ENCODE data around the gene SMLR1. TPM values are rescaled to one million over a fixed set of nuclear protein-coding genes. Genes with fewer than 3 reads are reported as not detected.

SMLR1 gene
- total RNA-seq, 4 donors from 2014 or later: not detected

DNA sequence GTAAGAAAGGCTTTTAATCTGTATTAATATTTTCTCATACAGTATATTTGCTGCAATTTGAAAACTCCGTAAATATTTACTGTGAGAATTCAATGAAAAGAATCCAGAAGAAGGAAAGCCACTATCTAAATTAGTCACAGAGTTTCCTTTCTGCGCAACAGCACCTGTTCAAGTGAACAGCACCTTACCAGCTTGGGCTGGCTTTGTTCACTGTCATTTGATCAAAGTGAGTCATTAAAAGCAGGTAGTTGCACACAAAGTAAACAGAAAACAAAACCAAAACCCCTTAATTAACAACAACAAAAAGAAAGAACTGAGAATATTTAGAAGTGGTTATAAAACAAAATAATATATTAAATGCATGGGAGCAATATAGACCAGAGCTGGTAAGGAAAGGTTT, 12.8 kb downstream of the SMLR1 start:
- Histone ChIP-seq H3K4me3 (no peak overlapping the region), H3K27me3 (no peaks in the 10 kb centered on the region), H3K27ac (no peak overlapping the region), H3K4me1 (peaks cover 0 to 4% (median 0%) of the 10 kb centered on the region in 4 donors), H3K9me3 (no peaks in the 10 kb centered on the region), H3K36me3 (peaks cover 0 to 7% (median 0%) of the 10 kb centered on the region in 4 donors)
- TF ChIP-seq, protein P1, sequence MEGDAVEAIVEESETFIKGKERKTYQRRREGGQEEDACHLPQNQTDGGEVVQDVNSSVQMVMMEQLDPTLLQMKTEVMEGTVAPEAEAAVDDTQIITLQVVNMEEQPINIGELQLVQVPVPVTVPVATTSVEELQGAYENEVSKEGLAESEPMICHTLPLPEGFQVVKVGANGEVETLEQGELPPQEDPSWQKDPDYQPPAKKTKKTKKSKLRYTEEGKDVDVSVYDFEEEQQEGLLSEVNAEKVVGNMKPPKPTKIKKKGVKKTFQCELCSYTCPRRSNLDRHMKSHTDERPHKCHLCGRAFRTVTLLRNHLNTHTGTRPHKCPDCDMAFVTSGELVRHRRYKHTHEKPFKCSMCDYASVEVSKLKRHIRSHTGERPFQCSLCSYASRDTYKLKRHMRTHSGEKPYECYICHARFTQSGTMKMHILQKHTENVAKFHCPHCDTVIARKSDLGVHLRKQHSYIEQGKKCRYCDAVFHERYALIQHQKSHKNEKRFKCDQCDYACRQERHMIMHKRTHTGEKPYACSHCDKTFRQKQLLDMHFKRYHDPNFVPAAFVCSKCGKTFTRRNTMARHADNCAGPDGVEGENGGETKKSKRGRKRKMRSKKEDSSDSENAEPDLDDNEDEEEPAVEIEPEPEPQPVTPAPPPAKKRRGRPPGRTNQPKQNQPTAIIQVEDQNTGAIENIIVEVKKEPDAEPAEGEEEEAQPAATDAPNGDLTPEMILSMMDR (IDR thresholded peaks at IDR 0.05): no peak
- TF ChIP-seq POLR2A (IDR thresholded peaks at IDR 0.05) (no peak), EP300 (IDR thresholded peaks at IDR 0.05; ENCODE audit: low read depth) (no peak), POLR2AphosphoS5 (IDR thresholded peaks at IDR 0.05) (no peak)
- WGBS, 2 donors (ENCODE audit: low coverage in 1 of 2): 83 to 93% methylated on average over 2 of the region's 2 CpGs
- in situ Hi-C loops (cut with MboI; ENCODE audit: low pct_ligation_motif_present in 1 of 4, low pct_unique_long_range_greater_than_20kb in 1 of 4, low sequenced_read_pairs in 3 of 4) (loop anchor here in 1 of 4 donors (10.0 kb wide), 1 partner anchor 515 kb away; no protein-coding TSS in a partner anchor), intact Hi-C loops (cut with DNase I; ENCODE audit: low total_unique reads) (no loop called here)
- no peak for DNase-seq

DNA sequence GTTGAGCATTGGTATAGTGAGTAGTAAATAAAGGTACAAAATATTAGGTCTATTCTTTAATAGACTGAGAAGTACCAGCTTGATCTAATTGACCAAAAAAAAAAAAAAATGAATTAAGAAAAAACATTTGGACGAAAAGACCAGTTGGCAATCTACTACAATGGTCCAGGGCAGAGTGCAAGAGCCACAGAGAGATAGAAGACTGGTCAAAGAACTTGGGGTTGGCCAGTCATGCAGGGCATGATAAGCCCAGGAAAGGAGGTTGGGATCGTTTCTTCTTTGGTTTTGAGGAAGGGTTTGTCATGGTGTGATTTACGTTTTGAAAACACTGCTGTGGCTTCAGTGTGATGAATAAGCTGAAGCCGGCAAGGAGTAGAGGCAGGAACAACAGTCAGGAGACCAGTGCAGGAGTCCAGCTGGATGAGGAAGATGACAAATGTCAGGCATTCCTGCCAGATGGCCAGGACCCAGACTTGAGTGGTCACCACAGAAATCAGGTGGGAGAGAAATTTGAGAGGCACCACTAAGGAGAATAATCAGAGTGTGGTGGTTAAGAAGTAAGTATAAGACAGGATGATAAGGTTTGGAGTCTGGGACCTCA, 14.0 kb downstream of the SMLR1 start:
- H3K9me3 ChIP-seq: no peaks in the 10 kb centered on the region
- 45 to 65% methylated on average over 4 of the region's 4 CpGs for WGBS, 2 donors (ENCODE audit: low coverage in 1 of 2)
- no peak overlapping the region for H3K27ac ChIP-seq
- no peak for DNase-seq
- H3K4me3 ChIP-seq: no peak overlapping the region
- H3K4me1 ChIP-seq: peaks cover 0 to 2% (median 0%) of the 10 kb centered on the region in 4 donors
- in situ Hi-C loops (cut with MboI; ENCODE audit: low pct_ligation_motif_present in 1 of 4, low pct_unique_long_range_greater_than_20kb in 1 of 4, low sequenced_read_pairs in 3 of 4) (loop anchor here in 1 of 4 donors (10.0 kb wide), 1 partner anchor 516 kb away; no protein-coding TSS in a partner anchor), intact Hi-C loops (cut with DNase I; ENCODE audit: low total_unique reads) (no loop called here)
- H3K27me3 ChIP-seq: no peaks in the 10 kb centered on the region
- TF ChIP-seq POLR2AphosphoS5 (IDR thresholded peaks at IDR 0.05) (no peak), POLR2A (IDR thresholded peaks at IDR 0.05) (no peak), EP300 (IDR thresholded peaks at IDR 0.05; ENCODE audit: low read depth) (no peak)
- TF ChIP-seq, protein P1 (IDR thresholded peaks at IDR 0.05): no peak
- H3K36me3 ChIP-seq: peaks cover 0 to 7% (median 0%) of the 10 kb centered on the region in 4 donors

DNA sequence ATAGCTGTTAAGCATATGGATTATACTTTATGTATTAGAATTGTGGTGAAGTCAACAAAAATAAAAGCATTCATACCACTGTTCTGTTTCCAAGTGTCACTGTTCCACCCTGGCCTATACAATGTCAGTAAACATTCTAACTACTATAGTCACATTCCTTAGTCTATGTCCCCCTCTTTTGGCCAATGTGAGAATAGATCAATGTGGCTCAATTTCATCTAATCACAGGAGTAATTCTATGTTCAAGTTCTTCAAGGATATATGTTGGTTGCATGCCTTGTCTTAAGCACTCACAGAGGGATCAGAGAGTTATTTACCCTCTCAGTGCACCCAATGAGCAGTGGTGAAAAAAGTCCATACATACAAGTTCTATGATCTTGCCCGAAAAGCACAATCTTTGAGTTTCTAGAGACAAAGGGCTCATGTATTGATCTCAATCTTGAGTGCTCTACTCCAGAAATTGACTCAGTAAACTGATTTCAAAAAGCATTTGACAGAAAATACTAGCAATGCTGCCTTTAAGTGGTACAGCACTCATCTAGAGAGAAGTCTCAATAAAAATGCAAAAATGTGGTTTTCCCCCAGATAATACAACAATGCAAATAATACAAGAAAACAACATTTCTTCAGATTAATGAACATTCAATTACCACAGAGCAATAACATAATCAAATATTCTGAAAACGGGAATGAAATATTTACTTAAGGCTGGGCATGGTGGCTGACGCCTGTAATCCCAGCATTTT, 16.5 kb downstream of the SMLR1 start:
- intact Hi-C loops (cut with DNase I; ENCODE audit: low total_unique reads): no loop called here
- Histone ChIP-seq H3K4me3 (no peak overlapping the region), H3K27me3 (no peaks in the 10 kb centered on the region), H3K9me3 (no peaks in the 10 kb centered on the region), H3K27ac (no peak overlapping the region), H3K4me1 (no peaks in the 10 kb centered on the region), H3K36me3 (peaks cover 0 to 7% (median 0%) of the 10 kb centered on the region in 4 donors)
- no peak for DNase-seq
- in situ Hi-C loops (cut with MboI; ENCODE audit: low pct_ligation_motif_present in 1 of 4, low pct_unique_long_range_greater_than_20kb in 1 of 4, low sequenced_read_pairs in 3 of 4): loop anchor here in 1 of 4 donors (10.0 kb wide), 1 partner anchor 519 kb away; no protein-coding TSS in a partner anchor
- TF ChIP-seq POLR2A (IDR thresholded peaks at IDR 0.05): no peak
- TF ChIP-seq, protein P1 (IDR thresholded peaks at IDR 0.05): peak; percentile 22 to 46 (median 34)
- WGBS, 2 donors (ENCODE audit: low coverage in 1 of 2): 63 to 100% methylated on average over 2 to 3 of the region's 3 CpGs

DNA sequence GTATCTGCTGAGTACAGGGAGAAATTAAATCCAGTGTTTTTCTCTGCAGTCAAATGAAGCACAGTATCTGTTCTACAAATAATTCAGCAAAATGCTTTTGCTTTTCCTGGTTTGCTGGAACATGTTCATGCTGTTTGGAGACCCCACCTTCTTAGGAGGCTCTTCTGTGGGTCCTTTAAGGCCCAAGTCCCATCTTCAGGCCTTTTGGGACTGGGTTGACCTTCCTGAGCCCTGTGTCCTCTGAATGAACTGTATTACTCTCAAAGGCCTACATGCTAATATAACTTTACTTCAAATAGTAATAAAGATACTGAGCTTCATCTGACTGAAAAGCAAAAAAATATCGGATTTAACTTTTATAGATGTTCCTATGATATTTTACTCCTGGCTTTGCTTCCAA, 19.3 kb downstream of the SMLR1 start:
- H3K4me3 ChIP-seq: no peak overlapping the region
- no peak for DNase-seq
- no peaks in the 10 kb centered on the region for H3K4me1 ChIP-seq
- in situ Hi-C loops (cut with MboI; ENCODE audit: low pct_ligation_motif_present in 1 of 4, low pct_unique_long_range_greater_than_20kb in 1 of 4, low sequenced_read_pairs in 3 of 4) (loop anchor here in 1 of 4 donors (10.0 kb wide), 1 partner anchor 522 kb away; no protein-coding TSS in a partner anchor), intact Hi-C loops (cut with DNase I; ENCODE audit: low total_unique reads) (no loop called here)
- no peaks in the 10 kb centered on the region for H3K27me3 ChIP-seq
- H3K27ac ChIP-seq: no peak overlapping the region
- TF ChIP-seq POLR2AphosphoS5 (IDR thresholded peaks at IDR 0.05) (no peak), POLR2A (IDR thresholded peaks at IDR 0.05) (no peak), EP300 (IDR thresholded peaks at IDR 0.05; ENCODE audit: low read depth) (no peak)
- TF ChIP-seq, protein P1 (IDR thresholded peaks at IDR 0.05): no peak
- H3K36me3 ChIP-seq: no peaks in the 10 kb centered on the region
- H3K9me3 ChIP-seq: no peaks in the 10 kb centered on the region
- 80 to 100% methylated on average over 1 of the region's 1 CpG for WGBS, 2 donors (ENCODE audit: low coverage in 1 of 2)

Measured in transverse colon (tissue), 4 donors.